ENCODE results near the gene PARVB. TPM values are rescaled to one million over a fixed set of nuclear protein-coding genes. Genes with fewer than 3 reads are reported as not detected.

The PARVB gene
- total RNA-seq, 1 donor from 2014 or later = 49.3 TPM

GRCh38 chr22:44206696-44207095 lies 182.6 kb downstream of the PARVB start:
- DNase-seq = no peak
- intact Hi-C loops (cut with DNase I) = no loop called here

GRCh38 chr22:44207173-44207980 lies 183.3 kb downstream of the PARVB start:
- intact Hi-C loops (cut with DNase I) = no loop called here
- TF ChIP-seq CTCF (IDR thresholded peaks at IDR 0.05) = no peak
- H3K9me3 ChIP-seq = peaks cover 12% of the 10 kb centered on the region
- no peak overlapping the region for H3K4me3 ChIP-seq
- H3K36me3 ChIP-seq = no peaks in the 10 kb centered on the region
- ATAC-seq (no peak), DNase-seq (no peak)
- H3K27ac ChIP-seq = no peak overlapping the region
- no peaks in the 10 kb centered on the region for H3K4me1 ChIP-seq
- H3K27me3 ChIP-seq = no peaks in the 10 kb centered on the region

More at GRCh38 chr22:44206696-44207095, 182.6 kb downstream of the PARVB start:
- Histone ChIP-seq H3K4me1 (no peaks in the 10 kb centered on the region), H3K36me3 (no peaks in the 10 kb centered on the region), H3K9me3 (peaks cover 12% of the 10 kb centered on the region), H3K27me3 (no peaks in the 10 kb centered on the region), H3K4me3 (no peak overlapping the region), H3K27ac (no peak overlapping the region)
- no peak for TF ChIP-seq CTCF (IDR thresholded peaks at IDR 0.05)
- no peak for ATAC-seq

- intact Hi-C loops (cut with DNase I) = no loop called here
- peaks cover 12% of the 10 kb centered on the region for H3K9me3 ChIP-seq
- no peak overlapping the region for H3K4me3 ChIP-seq
- no peaks in the 10 kb centered on the region for H3K4me1 ChIP-seq
- H3K27me3 ChIP-seq = no peaks in the 10 kb centered on the region
- no peak overlapping the region for H3K27ac ChIP-seq
- DNase-seq = no peak
- TF ChIP-seq CTCF (IDR thresholded peaks at IDR 0.05) = no peak
- no peak for ATAC-seq
- H3K36me3 ChIP-seq = no peaks in the 10 kb centered on the region
These were observed 183.8 kb downstream of the PARVB start for GRCh38 chr22:44207981-44208317.

GRCh38 chr22:44209343-44209742 lies 185.2 kb downstream of the PARVB start:
- Histone ChIP-seq H3K27me3 (no peaks in the 10 kb centered on the region), H3K36me3 (no peaks in the 10 kb centered on the region), H3K4me1 (no peaks in the 10 kb centered on the region), H3K27ac (no peak overlapping the region), H3K4me3 (no peak overlapping the region), H3K9me3 (peaks cover 12% of the 10 kb centered on the region)
- ATAC-seq (no peak), DNase-seq (no peak)
- TF ChIP-seq CTCF (IDR thresholded peaks at IDR 0.05) = no peak
- intact Hi-C loops (cut with DNase I) = no loop called here

GRCh38 chr22:44210722-44211121 lies 186.6 kb downstream of the PARVB start:
- no peak for DNase-seq
- intact Hi-C loops (cut with DNase I) = no loop called here
- no peak for TF ChIP-seq CTCF (IDR thresholded peaks at IDR 0.05)

More at GRCh38 chr22:44210722-44211121, 186.6 kb downstream of the PARVB start:
- Histone ChIP-seq H3K9me3 (peaks cover 12% of the 10 kb centered on the region), H3K27ac (no peak overlapping the region), H3K27me3 (no peaks in the 10 kb centered on the region), H3K36me3 (no peaks in the 10 kb centered on the region), H3K4me3 (no peak overlapping the region), H3K4me1 (no peaks in the 10 kb centered on the region)
- ATAC-seq = no peak

Data from upper lobe of right lung (tissue), 1 donor.